ENCODE data around the gene PHLPP1. TPM values are rescaled to one million over a fixed set of nuclear protein-coding genes. Genes with fewer than 3 reads are reported as not detected.

PHLPP1 gene
- total and polyA plus RNA-seq, 9 of the 15 experiments (the other 6 are each of a cell fraction or from before 2014, with no cell fraction given): 0.56 to 9.0 (median 4.5) TPM

- peak; percentile 22; the same call in 1 of the 2 replicates for TF ChIP-seq RB1 (IDR thresholded peaks at IDR 0.05; ENCODE audit: low read depth)
- peak; percentile 91 to 93 for TF ChIP-seq FOXK2 (conservative IDR thresholded peaks at IDR 0.05 in 1 of 2, IDR thresholded peaks at IDR 0.05 in 1 of 2; ENCODE audit: low read depth in 2 of 2)
- TF ChIP-seq IRF2 (CRISPR knock-in tag; IDR thresholded peaks at IDR 0.05): no peak
- TF ChIP-seq, protein P1, sequence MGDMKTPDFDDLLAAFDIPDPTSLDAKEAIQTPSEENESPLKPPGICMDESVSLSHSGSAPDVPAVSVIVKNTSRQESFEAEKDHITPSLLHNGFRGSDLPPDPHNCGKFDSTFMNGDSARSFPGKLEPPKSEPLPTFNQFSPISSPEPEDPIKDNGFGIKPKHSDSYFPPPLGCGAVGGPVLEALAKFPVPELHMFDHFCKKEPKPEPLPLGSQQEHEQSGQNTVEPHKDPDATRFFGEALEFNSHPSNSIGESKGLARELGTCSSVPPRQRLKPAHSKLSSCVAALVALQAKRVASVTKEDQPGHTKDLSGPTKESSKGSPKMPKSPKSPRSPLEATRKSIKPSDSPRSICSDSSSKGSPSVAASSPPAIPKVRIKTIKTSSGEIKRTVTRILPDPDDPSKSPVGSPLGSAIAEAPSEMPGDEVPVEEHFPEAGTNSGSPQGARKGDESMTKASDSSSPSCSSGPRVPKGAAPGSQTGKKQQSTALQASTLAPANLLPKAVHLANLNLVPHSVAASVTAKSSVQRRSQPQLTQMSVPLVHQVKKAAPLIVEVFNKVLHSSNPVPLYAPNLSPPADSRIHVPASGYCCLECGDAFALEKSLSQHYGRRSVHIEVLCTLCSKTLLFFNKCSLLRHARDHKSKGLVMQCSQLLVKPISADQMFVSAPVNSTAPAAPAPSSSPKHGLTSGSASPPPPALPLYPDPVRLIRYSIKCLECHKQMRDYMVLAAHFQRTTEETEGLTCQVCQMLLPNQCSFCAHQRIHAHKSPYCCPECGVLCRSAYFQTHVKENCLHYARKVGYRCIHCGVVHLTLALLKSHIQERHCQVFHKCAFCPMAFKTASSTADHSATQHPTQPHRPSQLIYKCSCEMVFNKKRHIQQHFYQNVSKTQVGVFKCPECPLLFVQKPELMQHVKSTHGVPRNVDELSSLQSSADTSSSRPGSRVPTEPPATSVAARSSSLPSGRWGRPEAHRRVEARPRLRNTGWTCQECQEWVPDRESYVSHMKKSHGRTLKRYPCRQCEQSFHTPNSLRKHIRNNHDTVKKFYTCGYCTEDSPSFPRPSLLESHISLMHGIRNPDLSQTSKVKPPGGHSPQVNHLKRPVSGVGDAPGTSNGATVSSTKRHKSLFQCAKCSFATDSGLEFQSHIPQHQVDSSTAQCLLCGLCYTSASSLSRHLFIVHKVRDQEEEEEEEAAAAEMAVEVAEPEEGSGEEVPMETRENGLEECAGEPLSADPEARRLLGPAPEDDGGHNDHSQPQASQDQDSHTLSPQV (IDR thresholded peaks at IDR 0.05): peak; percentile 61; the same call in 1 of the 2 replicates
- TF ChIP-seq ZNF76 (CRISPR knock-in tag; IDR thresholded peaks at IDR 0.05; ENCODE audit: borderline replicate concordance): no peak
- TF ChIP-seq DACH1 (IDR thresholded peaks at IDR 0.05; ENCODE audit: partially characterized antibody): peak; percentile 53
- TF ChIP-seq SETDB1 (IDR thresholded peaks at IDR 0.05; ENCODE audit: low read length): no peak
- 0 out of 2 replicates have a peak, but pooled peaks have one; percentile 19 for TF ChIP-seq MTA3 (IDR thresholded peaks at IDR 0.05; ENCODE audit: borderline replicate concordance)
- TF ChIP-seq, protein P2, sequence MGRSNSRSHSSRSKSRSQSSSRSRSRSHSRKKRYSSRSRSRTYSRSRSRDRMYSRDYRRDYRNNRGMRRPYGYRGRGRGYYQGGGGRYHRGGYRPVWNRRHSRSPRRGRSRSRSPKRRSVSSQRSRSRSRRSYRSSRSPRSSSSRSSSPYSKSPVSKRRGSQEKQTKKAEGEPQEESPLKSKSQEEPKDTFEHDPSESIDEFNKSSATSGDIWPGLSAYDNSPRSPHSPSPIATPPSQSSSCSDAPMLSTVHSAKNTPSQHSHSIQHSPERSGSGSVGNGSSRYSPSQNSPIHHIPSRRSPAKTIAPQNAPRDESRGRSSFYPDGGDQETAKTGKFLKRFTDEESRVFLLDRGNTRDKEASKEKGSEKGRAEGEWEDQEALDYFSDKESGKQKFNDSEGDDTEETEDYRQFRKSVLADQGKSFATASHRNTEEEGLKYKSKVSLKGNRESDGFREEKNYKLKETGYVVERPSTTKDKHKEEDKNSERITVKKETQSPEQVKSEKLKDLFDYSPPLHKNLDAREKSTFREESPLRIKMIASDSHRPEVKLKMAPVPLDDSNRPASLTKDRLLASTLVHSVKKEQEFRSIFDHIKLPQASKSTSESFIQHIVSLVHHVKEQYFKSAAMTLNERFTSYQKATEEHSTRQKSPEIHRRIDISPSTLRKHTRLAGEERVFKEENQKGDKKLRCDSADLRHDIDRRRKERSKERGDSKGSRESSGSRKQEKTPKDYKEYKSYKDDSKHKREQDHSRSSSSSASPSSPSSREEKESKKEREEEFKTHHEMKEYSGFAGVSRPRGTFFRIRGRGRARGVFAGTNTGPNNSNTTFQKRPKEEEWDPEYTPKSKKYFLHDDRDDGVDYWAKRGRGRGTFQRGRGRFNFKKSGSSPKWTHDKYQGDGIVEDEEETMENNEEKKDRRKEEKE (IDR thresholded peaks at IDR 0.05; ENCODE audit: borderline replicate concordance in 1 of 2, control insufficient read depth in 1 of 2, low read depth in 2 of 2, low read length in 1 of 2): 0 out of 4 replicates have a peak, but pooled peaks of 1 of the 2 experiments have one; percentile 41
- TF ChIP-seq ZNF431 (CRISPR knock-in tag; IDR thresholded peaks at IDR 0.05): no peak
- TF ChIP-seq NBN (IDR thresholded peaks at IDR 0.05; ENCODE audit: low read depth): 0 out of 2 replicates have a peak, but pooled peaks have one; percentile 22
- TF ChIP-seq MAZ (CRISPR knock-in tag; conservative IDR thresholded peaks at IDR 0.05 in 1 of 2, IDR thresholded peaks at IDR 0.05 in 1 of 2): peak; percentile 75 to 82; a peak in 3 of 4 replicates
- no peak for TF ChIP-seq KHSRP (IDR thresholded peaks at IDR 0.05)
- TF ChIP-seq NRF1 (conservative IDR thresholded peaks at IDR 0.05 in 1 of 2, IDR thresholded peaks at IDR 0.05 in 1 of 2): peak; percentile 93
- TF ChIP-seq SOX6 (IDR thresholded peaks at IDR 0.05): peak; percentile 12; the same call in 1 of the 2 replicates
- peak; percentile 81 for TF ChIP-seq CHD2 (IDR thresholded peaks at IDR 0.05; ENCODE audit: low read depth, low read length)
- peak; percentile 46; the same call in 1 of the 2 replicates for TF ChIP-seq ZNF511 (CRISPR knock-in tag; IDR thresholded peaks at IDR 0.05)
- peak; percentile 49; the same call in 1 of the 2 replicates for TF ChIP-seq EGR1 (conservative IDR thresholded peaks at IDR 0.05)
Measured at GRCh38 chr18:62714671-62715435, 488 bp upstream of the PHLPP1 start (continued).
